Measurements from ENCODE around the gene ZNF672. TPM values are rescaled to one million over a fixed set of nuclear protein-coding genes. Genes with fewer than 3 reads are reported as not detected.
A peak's percentile ranks its signal among the peaks of the same experiment; 100 is the strongest.
"Not testable (repeated sequence)": the region's sequence is repeated elsewhere in the genome, so short reads cannot be mapped to it uniquely, and the experiment has no call there.

The ZNF672 gene
- 10 to 100 TPM; 57.3 to 65.0 TPM for total RNA-seq
- 28.4 TPM for polyA plus RNA-seq (ENCODE audit: insufficient read depth, low read depth, low replicate concordance)
- long read RNA-seq, donor 1, transcript ZNF672-201 (4 exons, 2,989 nt): major isoform, 12 of 12 reads
- long read RNA-seq, donor 1, partial matches to known transcripts: 0 of 12 reads
- long read RNA-seq, donor 1, other reads (novel, unspliced or antisense): 0 of 12 reads
- long read RNA-seq, donor 2, transcript ZNF672-201 (4 exons, 2,989 nt): major isoform, 8 of 8 reads
- long read RNA-seq, donor 2, partial matches to known transcripts: 0 of 8 reads
- long read RNA-seq, donor 2, other reads (novel, unspliced or antisense): 0 of 8 reads

DNA sequence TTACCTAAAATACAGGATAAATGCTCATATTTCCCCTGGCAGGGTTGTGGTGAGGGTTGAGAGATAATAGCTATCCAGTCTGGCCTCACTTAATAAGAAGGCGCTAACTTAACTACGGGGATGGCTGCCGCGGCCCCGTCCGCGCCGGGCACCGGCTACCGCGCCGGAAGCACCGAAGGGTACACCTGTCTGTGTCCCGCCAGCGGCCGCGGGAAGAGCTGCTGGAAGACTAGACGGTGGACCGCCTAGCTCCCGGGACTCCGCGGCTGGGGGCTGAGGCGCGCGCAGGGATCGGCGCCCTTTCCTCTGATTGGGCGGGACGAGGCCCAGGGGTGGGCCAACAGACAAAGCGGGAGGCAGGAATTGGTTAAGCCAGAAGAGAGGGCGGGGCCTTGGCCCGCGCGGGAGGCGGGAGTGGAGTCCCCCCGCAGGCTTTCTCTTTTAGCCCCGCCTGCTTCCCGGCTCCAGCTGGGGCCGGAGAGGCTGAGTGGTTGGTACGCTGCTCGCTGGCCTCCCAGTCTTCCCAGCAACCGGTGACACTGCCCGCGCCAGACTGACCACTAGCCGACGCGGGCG, at the start of gene ZNF672:
ZNF672 (plus strand) TSS at position 444 of the 576 bp plus-strand sequence. CDS start 9,051 bp downstream, outside the sequence.
- intact Hi-C loops (cut with DNase I; ENCODE audit: low total_unique reads): no loop called here
- peak; percentile 98 for DNase-seq
- WGBS, 2 donors: 0 to 1% methylated on average over 18 to 48 of the region's 48 CpGs
- TF ChIP-seq POLR2A (IDR thresholded peaks at IDR 0.05): peak; percentile 66
- TF ChIP-seq, protein P1, sequence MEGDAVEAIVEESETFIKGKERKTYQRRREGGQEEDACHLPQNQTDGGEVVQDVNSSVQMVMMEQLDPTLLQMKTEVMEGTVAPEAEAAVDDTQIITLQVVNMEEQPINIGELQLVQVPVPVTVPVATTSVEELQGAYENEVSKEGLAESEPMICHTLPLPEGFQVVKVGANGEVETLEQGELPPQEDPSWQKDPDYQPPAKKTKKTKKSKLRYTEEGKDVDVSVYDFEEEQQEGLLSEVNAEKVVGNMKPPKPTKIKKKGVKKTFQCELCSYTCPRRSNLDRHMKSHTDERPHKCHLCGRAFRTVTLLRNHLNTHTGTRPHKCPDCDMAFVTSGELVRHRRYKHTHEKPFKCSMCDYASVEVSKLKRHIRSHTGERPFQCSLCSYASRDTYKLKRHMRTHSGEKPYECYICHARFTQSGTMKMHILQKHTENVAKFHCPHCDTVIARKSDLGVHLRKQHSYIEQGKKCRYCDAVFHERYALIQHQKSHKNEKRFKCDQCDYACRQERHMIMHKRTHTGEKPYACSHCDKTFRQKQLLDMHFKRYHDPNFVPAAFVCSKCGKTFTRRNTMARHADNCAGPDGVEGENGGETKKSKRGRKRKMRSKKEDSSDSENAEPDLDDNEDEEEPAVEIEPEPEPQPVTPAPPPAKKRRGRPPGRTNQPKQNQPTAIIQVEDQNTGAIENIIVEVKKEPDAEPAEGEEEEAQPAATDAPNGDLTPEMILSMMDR (IDR thresholded peaks at IDR 0.05): no peak
- H3K9me3 ChIP-seq: no peaks in the 10 kb centered on the region
- H3K27me3 ChIP-seq: no peaks in the 10 kb centered on the region
- H3K4me3 ChIP-seq: peak within 1 kb of the TSS; percentile 86 to 97
- H3K4me1 ChIP-seq: peaks cover 27% of the 10 kb centered on the region
- H3K27ac ChIP-seq: peak within 1 kb of the TSS; percentile 99
- no peaks in the 10 kb centered on the region for H3K36me3 ChIP-seq (ENCODE audit: low read depth, missing control alignments)

DNA sequence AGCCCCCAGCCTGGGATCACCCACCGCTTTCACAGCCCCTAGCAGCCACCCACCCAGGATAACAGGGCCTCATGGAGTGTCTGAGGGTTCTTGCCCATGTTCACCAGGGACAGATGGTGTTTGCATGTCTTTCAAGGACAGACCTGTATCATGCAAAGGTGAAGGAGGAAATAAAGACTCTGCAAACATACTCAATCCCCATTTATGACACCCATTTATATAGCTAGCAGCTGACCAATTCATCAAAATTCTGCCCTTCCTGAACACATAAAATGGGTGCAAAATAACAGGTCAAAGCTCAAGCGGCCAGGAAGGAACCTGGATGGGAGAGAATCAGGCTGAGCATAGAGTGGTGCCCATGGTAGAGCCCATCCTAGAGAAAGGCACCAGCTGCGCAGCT, 49.7 kb upstream of the ZNF672 start:
- H3K4me3 ChIP-seq: no peak overlapping the region
- no peaks in the 10 kb centered on the region for H3K9me3 ChIP-seq
- H3K36me3 ChIP-seq (ENCODE audit: low read depth, missing control alignments): no peaks in the 10 kb centered on the region
- H3K4me1 ChIP-seq: no peaks in the 10 kb centered on the region
- 76 to 79% methylated on average over 3 of the region's 3 CpGs for WGBS, 2 donors
- no peaks in the 10 kb centered on the region for H3K27me3 ChIP-seq
- intact Hi-C loops (cut with DNase I; ENCODE audit: low total_unique reads): no loop called here
- no peak overlapping the region for H3K27ac ChIP-seq
- no peak for TF ChIP-seq POLR2A (IDR thresholded peaks at IDR 0.05)
- DNase-seq: no peak

DNA sequence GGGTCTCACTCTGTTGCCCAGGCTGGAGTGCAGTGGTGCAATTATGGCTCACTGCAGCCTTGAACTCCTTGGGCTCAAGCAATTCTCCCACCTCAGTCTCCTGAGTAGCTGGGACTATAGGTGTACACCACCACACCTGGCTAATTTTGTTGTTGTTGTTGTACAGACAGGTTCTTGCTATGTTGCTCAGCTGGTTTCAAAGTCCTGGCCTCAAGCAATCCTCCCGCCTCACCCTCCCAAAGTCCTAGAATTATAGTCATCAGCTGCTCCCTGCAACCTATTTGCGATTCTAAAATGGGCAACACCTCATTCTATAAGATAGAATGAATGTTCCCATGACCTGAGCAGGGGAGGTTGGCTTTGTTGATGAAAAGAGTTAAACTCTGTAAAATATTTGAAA, 48.7 kb upstream of the ZNF672 start:
- WGBS, 2 donors: 71 to 78% methylated on average over 2 of the region's 2 CpGs

DNA sequence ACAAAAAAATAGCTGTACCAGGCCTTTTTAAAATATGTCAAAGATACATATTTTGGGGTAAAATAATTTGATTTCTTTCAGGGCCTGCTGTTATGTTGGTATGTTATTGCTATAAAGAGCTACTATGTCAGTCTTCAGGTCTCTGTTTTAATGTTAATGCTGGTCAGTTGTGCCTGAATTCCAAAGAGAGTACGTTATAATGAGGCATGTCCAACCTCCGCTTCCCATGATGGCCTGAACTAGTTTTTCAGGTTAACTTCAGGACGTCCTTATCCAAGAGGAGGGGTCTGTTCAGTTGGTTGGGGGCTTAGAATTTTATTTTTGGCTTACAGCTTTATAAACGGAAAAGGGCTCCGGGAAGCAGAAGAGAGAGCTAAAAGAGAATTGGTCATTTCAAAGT, 47.6 kb upstream of the ZNF672 start:
- no peak overlapping the region for H3K4me3 ChIP-seq
- TF ChIP-seq, protein P1 (IDR thresholded peaks at IDR 0.05): no peak
- TF ChIP-seq POLR2A (IDR thresholded peaks at IDR 0.05): no peak
- WGBS, 2 donors: 84 to 86% methylated on average over 5 of the region's 5 CpGs
- DNase-seq: no peak
- H3K9me3 ChIP-seq: no peaks in the 10 kb centered on the region
- H3K27me3 ChIP-seq: no peaks in the 10 kb centered on the region
- intact Hi-C loops (cut with DNase I; ENCODE audit: low total_unique reads): no loop called here
- no peaks in the 10 kb centered on the region for H3K36me3 ChIP-seq (ENCODE audit: low read depth, missing control alignments)
- H3K4me1 ChIP-seq: no peaks in the 10 kb centered on the region
- no peak overlapping the region for H3K27ac ChIP-seq

More for the DNA sequence above, 48.7 kb upstream of the ZNF672 start:
- intact Hi-C loops (cut with DNase I; ENCODE audit: low total_unique reads); H3K27me3 ChIP-seq; H3K4me3 ChIP-seq; H3K9me3 ChIP-seq; DNase-seq; H3K36me3 ChIP-seq (ENCODE audit: low read depth, missing control alignments); H3K4me1 ChIP-seq; H3K27ac ChIP-seq: not testable (repeated sequence)

DNA sequence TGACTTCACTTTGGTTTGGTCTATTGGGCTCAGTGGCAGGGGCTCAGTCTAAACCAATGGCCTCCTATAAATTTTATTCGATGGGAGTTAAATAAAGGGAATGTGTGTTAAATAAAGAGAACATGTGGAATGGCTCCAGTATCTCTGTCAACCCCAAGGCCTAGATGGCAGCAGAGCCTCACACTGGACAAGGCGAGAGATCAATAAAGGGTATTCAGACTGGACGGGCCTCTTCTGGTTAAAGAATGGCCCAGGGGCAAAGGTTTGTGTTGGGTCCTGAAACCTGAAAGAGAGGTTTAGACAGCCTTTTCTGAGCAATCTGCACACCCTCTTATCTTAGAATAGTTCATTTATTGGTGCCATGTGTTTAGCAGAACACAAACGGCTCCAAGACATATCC, 47.0 kb upstream of the ZNF672 start:
- no peak overlapping the region for H3K27ac ChIP-seq
- H3K27me3 ChIP-seq: no peaks in the 10 kb centered on the region
- TF ChIP-seq POLR2A (IDR thresholded peaks at IDR 0.05): no peak
- TF ChIP-seq, protein P1 (IDR thresholded peaks at IDR 0.05): no peak
- WGBS, 2 donors: 87 to 90% methylated on average over 4 of the region's 4 CpGs
- H3K4me1 ChIP-seq: no peaks in the 10 kb centered on the region
- intact Hi-C loops (cut with DNase I; ENCODE audit: low total_unique reads): no loop called here
- H3K4me3 ChIP-seq: no peak overlapping the region
- H3K9me3 ChIP-seq: no peaks in the 10 kb centered on the region
- no peaks in the 10 kb centered on the region for H3K36me3 ChIP-seq (ENCODE audit: low read depth, missing control alignments)
- no peak for DNase-seq

Data from testis (tissue), 5 donors.